ENCODE data around the gene TPT1.
"Not testable (repeated sequence)": the region's sequence is repeated elsewhere in the genome, so short reads cannot be mapped to it uniquely, and the experiment has no call there.

Gene TPT1

GRCh38 chr13:45341034-45341798, at the start of gene TPT1:
TPT1 (minus strand) TSS chr13:45341183; CDS start chr13:45341069, 114 bp downstream.
- TF ChIP-seq EZH2phosphoT487 (conservative IDR thresholded peaks at IDR 0.05; ENCODE audit: low read length) (no peak), CTCF (IDR thresholded peaks at IDR 0.05; ENCODE audit: insufficient read depth, low read length, poor library complexity, severe bottlenecking) (no peak)
- H3F3A ChIP-seq (ENCODE audit: insufficient read depth): peaks cover 35% of the 10 kb centered on the region; the same call in 1 of the 2 replicates
- H3K27me3 ChIP-seq (ENCODE audit: low read length): no peaks in the 10 kb centered on the region
- H3K9ac ChIP-seq (ENCODE audit: low read length): peak within 1 kb of the TSS; percentile 96
- H2AFZ ChIP-seq (ENCODE audit: low read depth, low read length, severe bottlenecking): peak within 1 kb of the TSS; percentile 90
- H3K4me2 ChIP-seq (ENCODE audit: low read depth, low read length, poor library complexity, severe bottlenecking): peak within 1 kb of the TSS; percentile 78
- no peaks in the 10 kb centered on the region for H3K9me2 ChIP-seq (replicated peaks; ENCODE audit: insufficient read depth, low read length)
- peak within 1 kb of the TSS; percentile 77 for H3K27ac ChIP-seq (ENCODE audit: low read depth, low read length)
- H3K4me3 ChIP-seq (ENCODE audit: insufficient read depth, low read length, poor library complexity, severe bottlenecking): peak within 1 kb of the TSS; percentile 94
- peaks cover 39% of the 10 kb centered on the region for H3K36me3 ChIP-seq (ENCODE audit: low read length)
- H3K9me3 ChIP-seq (ENCODE audit: insufficient read depth, low read length): no peaks in the 10 kb centered on the region
- peaks cover 40% of the 10 kb centered on the region for H4K20me1 ChIP-seq (ENCODE audit: low read depth, low read length)
- peaks cover 53% of the 10 kb centered on the region for H3K79me2 ChIP-seq (ENCODE audit: insufficient read depth, low read length)

- H3K79me2 ChIP-seq (ENCODE audit: insufficient read depth, low read length); H4K20me1 ChIP-seq (ENCODE audit: low read depth, low read length); H3K36me3 ChIP-seq (ENCODE audit: low read length); H3K9ac ChIP-seq (ENCODE audit: low read length); H3F3A ChIP-seq (ENCODE audit: insufficient read depth); H3K9me2 ChIP-seq (replicated peaks; ENCODE audit: insufficient read depth, low read length); H3K4me3 ChIP-seq (ENCODE audit: insufficient read depth, low read length, poor library complexity, severe bottlenecking); H3K4me2 ChIP-seq (ENCODE audit: low read depth, low read length, poor library complexity, severe bottlenecking); H2AFZ ChIP-seq (ENCODE audit: low read depth, low read length, severe bottlenecking); H3K27me3 ChIP-seq (ENCODE audit: low read length); H3K27ac ChIP-seq (ENCODE audit: low read depth, low read length); H3K9me3 ChIP-seq (ENCODE audit: insufficient read depth, low read length): not testable (repeated sequence)
These were observed 49.4 kb upstream of the TPT1 start for GRCh38 chr13:45390348-45390747.

- Histone ChIP-seq H2AFZ (ENCODE audit: low read depth, low read length, severe bottlenecking) (no peak overlapping the region), H3K9me2 (replicated peaks; ENCODE audit: insufficient read depth, low read length) (no peaks in the 10 kb centered on the region), H3K27me3 (ENCODE audit: low read length) (no peaks in the 10 kb centered on the region), H3K4me2 (ENCODE audit: low read depth, low read length, poor library complexity, severe bottlenecking) (no peak overlapping the region), H3K9me3 (ENCODE audit: insufficient read depth, low read length) (no peaks in the 10 kb centered on the region), H3K36me3 (ENCODE audit: low read length) (no peaks in the 10 kb centered on the region), H4K20me1 (ENCODE audit: low read depth, low read length) (no peaks in the 10 kb centered on the region), H3K9ac (ENCODE audit: low read length) (no peak overlapping the region), H3K4me3 (ENCODE audit: insufficient read depth, low read length, poor library complexity, severe bottlenecking) (no peak overlapping the region), H3F3A (ENCODE audit: insufficient read depth) (no peaks in the 10 kb centered on the region; the same call in 1 of the 2 replicates), H3K79me2 (ENCODE audit: insufficient read depth, low read length) (no peaks in the 10 kb centered on the region), H3K27ac (ENCODE audit: low read depth, low read length) (no peak overlapping the region)
- TF ChIP-seq EZH2phosphoT487 (conservative IDR thresholded peaks at IDR 0.05; ENCODE audit: low read length): no peak
- TF ChIP-seq CTCF (IDR thresholded peaks at IDR 0.05; ENCODE audit: insufficient read depth, low read length, poor library complexity, severe bottlenecking): no peak
These were observed 47.7 kb upstream of the TPT1 start for GRCh38 chr13:45388664-45389063.

- not testable (repeated sequence) for H3K27ac ChIP-seq (ENCODE audit: low read depth, low read length); H3K9ac ChIP-seq (ENCODE audit: low read length); H3K4me3 ChIP-seq (ENCODE audit: insufficient read depth, low read length, poor library complexity, severe bottlenecking); H3K9me2 ChIP-seq (replicated peaks; ENCODE audit: insufficient read depth, low read length); H3K9me3 ChIP-seq (ENCODE audit: insufficient read depth, low read length); H3F3A ChIP-seq (ENCODE audit: insufficient read depth); H3K79me2 ChIP-seq (ENCODE audit: insufficient read depth, low read length); H3K27me3 ChIP-seq (ENCODE audit: low read length); H3K4me2 ChIP-seq (ENCODE audit: low read depth, low read length, poor library complexity, severe bottlenecking); H4K20me1 ChIP-seq (ENCODE audit: low read depth, low read length); H2AFZ ChIP-seq (ENCODE audit: low read depth, low read length, severe bottlenecking); H3K36me3 ChIP-seq (ENCODE audit: low read length)
These were observed 46.1 kb upstream of the TPT1 start for GRCh38 chr13:45386892-45387575.
